IMR-90 (cell line): ENCODE data around the gene ATP11A. TPM values are rescaled to one million over a fixed set of nuclear protein-coding genes. Genes with fewer than 3 reads are reported as not detected.

Experiments used
- ATAC-seq: fragments of 200-7000 bp; cut with Tn5 transposase; 2 replicates; pipeline ENCODE4 v1.9.1; 2020; ENCODE audit warnings: low read depth, mild to moderate bottlenecking, moderate library complexity
- BruUV-seq: library from RNA; stranded (reverse); fragments of 400-500 nt; replicated peaks from 2 replicates; lab custom pipeline; 2021; lab: Mats Ljungman, UMichigan
- CTCF ChIA-PET: fragments of 300-600 bp; formaldehyde crosslinking; extraction: SDS; loops from one replicate; lab custom pipeline; 2021; ENCODE audit warnings: antibody characterized with exemption; lab: Yijun Ruan, JAX
- POLR2A ChIA-PET: fragments of 300-600 bp; sonication (Branson Sonifier 250); formaldehyde crosslinking; loops from one replicate; lab custom pipeline; 2022; ENCODE audit warnings: antibody characterized with exemption; ENCODE audit not compliant: unreplicated experiment; lab: Charles Lee
- DNase-seq: peaks from one replicate; pipeline ENCODE4 v3.0.0; 2013
- H2AFZ ChIP-seq: replicated peaks from 2 replicates; pipeline ENCODE3; 2013; ENCODE audit warnings: low read length, mild to moderate bottlenecking; ENCODE audit not compliant: poor library complexity
- H2AK5ac ChIP-seq: 2 replicates; pipeline ENCODE4 v1.6.1; 2013; ENCODE audit warnings: low read depth, low read length, inconsistent platforms
- H2AK9ac ChIP-seq: replicated peaks from 2 replicates; pipeline ENCODE3; 2013; ENCODE audit warnings: mild to moderate bottlenecking, low read depth, low read length, moderate library complexity; ENCODE audit not compliant: poor library complexity
- H2BK120ac ChIP-seq: 2 replicates; pipeline ENCODE4 v1.6.1; 2013; ENCODE audit warnings: low read depth, low read length, inconsistent platforms
- H2BK15ac ChIP-seq: 3 replicates; pipeline ENCODE4 v1.6.1; 2013; ENCODE audit warnings: low read depth, low read length, inconsistent platforms
- H2BK20ac ChIP-seq: 2 replicates; pipeline ENCODE4 v1.6.1; 2013; ENCODE audit warnings: low read depth, mild to moderate bottlenecking, inconsistent platforms, low read length, moderate library complexity
- H2BK5ac ChIP-seq: 2 replicates; pipeline ENCODE4 v1.6.1; 2013; ENCODE audit warnings: mild to moderate bottlenecking, low read depth, low read length, inconsistent platforms; ENCODE audit not compliant: poor library complexity, severe bottlenecking
- H3K14ac ChIP-seq: replicated peaks from 2 replicates; pipeline ENCODE4 v1.6.1; 2013; ENCODE audit warnings: low read depth, low read length, inconsistent platforms
- H3K18ac ChIP-seq: 2 replicates; pipeline ENCODE4 v1.6.1; 2013; ENCODE audit warnings: low read depth, low read length, control low read depth
- H3K23ac ChIP-seq: 2 replicates; pipeline ENCODE4 v1.6.1; 2013; ENCODE audit warnings: low read depth, low read length, inconsistent platforms
- H3K27ac ChIP-seq: 2 replicates; pipeline ENCODE4 v1.5.1; 2013; ENCODE audit warnings: mild to moderate bottlenecking, control low read depth, low read length; ENCODE audit not compliant: insufficient read depth
- H3K27me3 ChIP-seq: 2 replicates; pipeline ENCODE4 v1.6.1; 2013; ENCODE audit warnings: low read length; ENCODE audit not compliant: control insufficient read depth, insufficient read depth
- H3K36me3 ChIP-seq: 2 replicates; pipeline ENCODE4 v1.6.1; 2013; ENCODE audit warnings: low read length, mixed read lengths; ENCODE audit not compliant: control insufficient read depth, insufficient read depth
- H3K4ac ChIP-seq: 2 replicates; pipeline ENCODE4 v1.6.1; 2013; ENCODE audit warnings: low read depth, low read length, inconsistent platforms
- H3K4me1 ChIP-seq: 2 replicates; pipeline ENCODE4 v1.6.1; 2013; ENCODE audit warnings: low read length, mixed read lengths; ENCODE audit not compliant: control insufficient read depth, insufficient read depth
- H3K4me2 ChIP-seq: 2 replicates; pipeline ENCODE4 v1.6.1; 2013; ENCODE audit warnings: low read depth, mild to moderate bottlenecking, control low read depth, low read length, moderate library complexity
- H3K4me3 ChIP-seq: 2 replicates; pipeline ENCODE4 v1.5.1; 2013; ENCODE audit warnings: low read depth, mild to moderate bottlenecking, control low read depth, low read length, moderate library complexity; ENCODE audit not compliant: insufficient read depth
- H3K56ac ChIP-seq: 2 replicates; pipeline ENCODE4 v1.6.1; 2013; ENCODE audit warnings: low read length, inconsistent platforms; ENCODE audit not compliant: insufficient read depth; ENCODE audit errors: extremely low read depth
- H3K79me1 ChIP-seq, 2 experiments: 2 replicates each; pipeline ENCODE4 v1.6.1; 2013; ENCODE audit warnings: low read length in 2 of 2, inconsistent platforms in 1 of 2, low read depth in 1 of 2
- H3K9ac ChIP-seq: 2 replicates; pipeline ENCODE4 v1.6.1; 2013; ENCODE audit warnings: low read depth, low read length, control low read depth
- H3K9me1 ChIP-seq: 2 replicates; pipeline ENCODE4 v1.6.1; 2013; ENCODE audit warnings: low read length, inconsistent platforms; ENCODE audit not compliant: insufficient read depth
- H3K9me3 ChIP-seq: 2 replicates; pipeline ENCODE4 v1.6.1; 2013; ENCODE audit warnings: low read length; ENCODE audit not compliant: control insufficient read depth, insufficient read depth
- H4K20me1 ChIP-seq: 2 replicates; pipeline ENCODE4 v1.6.1; 2013; ENCODE audit warnings: low read length, inconsistent platforms; ENCODE audit not compliant: insufficient read depth
- H4K5ac ChIP-seq: 2 replicates; pipeline ENCODE4 v1.6.1; 2013; ENCODE audit warnings: mild to moderate bottlenecking, low read depth, low read length, control low read depth
- H4K8ac ChIP-seq, 2 experiments: 2 replicates each; pipeline ENCODE4 v1.6.1; 2013; ENCODE audit warnings: low read depth in 2 of 2, low read length in 2 of 2, control low read depth in 1 of 2, inconsistent platforms in 1 of 2
- H4K91ac ChIP-seq: 2 replicates; pipeline ENCODE4 v1.6.1; 2013; ENCODE audit warnings: low read depth, low read length, inconsistent platforms; ENCODE audit not compliant: insufficient read depth
- CEBPB ChIP-seq: IDR thresholded peaks from 2 replicates; pipeline ENCODE4 v1.6.1; 2012; ENCODE audit warnings: low read depth, low read length, improper control_type of control experiment
- WGBS, 2 experiments: methylation state at CpG; one replicate each; pipeline versions ENCODE4 v1.1.5 to v1.1.7; 2013; ENCODE audit warnings: missing lambda C conversion rate in 2 of 2; ENCODE audit not compliant: insufficient read length in 1 of 2; ENCODE audit errors: extremely low coverage in 2 of 2; 5-methylcytosine and 5-hydroxymethylcytosine counted together
- dilution Hi-C: fragments of 300-500 bp; cut with HindIII; formaldehyde crosslinking; loops from one replicate; pipeline ENCODE4 v1.14.3; 2018; ENCODE audit warnings: low sequenced_read_pairs; ENCODE audit not compliant: unreplicated experiment
- in situ Hi-C: fragments of 300-500 bp; cut with MboI; formaldehyde crosslinking; loops from 3 replicates; pipeline ENCODE4 v1.14.3; 2019; ENCODE audit warnings: low sequenced_read_pairs, inconsistent platforms, mixed read lengths
- intact Hi-C: fragments of 100-400 bp; cut with micrococcal nuclease; formaldehyde crosslinking; loops from 2 replicates; pipeline ENCODE4 v1.10.0; 2022
- polyA plus RNA-seq, 3 experiments: library from polyadenylated mRNA; depleted of rRNA; stranded (reverse); fragments of >200 nt; gene quantifications; 2 replicates each; pipeline ENCODE4 v1.2.3, GENCODE V29; 2012; ENCODE audit warnings: low replicate concordance in 1 of 3
- total RNA-seq: library from RNA; depleted of rRNA; stranded (reverse); fragments of >200 nt; gene quantifications from 2 replicates; pipeline ENCODE4 v1.2.3, GENCODE V29; 2012

The ATP11A gene
- total and polyA plus RNA-seq, 2 of the 4 experiments (the other 2 are of a cell fraction) = 8.4 to 12.0 TPM

DNA sequence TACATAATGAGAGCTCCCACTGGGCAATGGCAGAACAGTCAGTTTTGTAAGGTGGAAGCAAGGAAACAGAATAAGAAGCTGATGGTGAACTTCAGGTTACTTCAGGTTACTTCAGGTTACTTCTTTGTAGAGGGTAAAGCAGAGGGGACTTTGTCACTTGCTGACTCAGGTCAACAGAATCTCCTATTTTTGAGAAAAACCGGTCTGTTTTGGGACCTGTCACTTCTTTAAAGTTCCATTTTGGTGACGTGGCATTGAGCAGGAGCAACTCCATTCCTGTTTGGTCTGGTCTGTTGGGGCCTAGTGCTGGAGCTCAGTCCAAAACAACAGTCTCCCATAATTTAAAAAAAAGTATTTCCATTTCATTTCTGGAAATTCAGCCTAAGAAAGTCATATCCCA, 29.7 kb downstream of the ATP11A start:
- no peak overlapping the region for H3K4ac ChIP-seq
- H3K14ac ChIP-seq = no peak overlapping the region
- H4K91ac ChIP-seq = no peak overlapping the region
- intact Hi-C loops (no loop called here), in situ Hi-C loops (no loop called here), dilution Hi-C loops (no loop called here)
- no peak overlapping the region for H2BK5ac ChIP-seq
- H2AFZ ChIP-seq = no peak overlapping the region
- H3K79me1 ChIP-seq = peaks cover 17 to 30% of the 10 kb centered on the region in 2 experiments
- H3K27ac ChIP-seq = no peak overlapping the region
- no peak overlapping the region for H3K56ac ChIP-seq
- H3K9me1 ChIP-seq = peaks cover 7% of the 10 kb centered on the region; the same call in 1 of the 2 replicates
- no CpG with 5 or more reads among the region's 2 CpGs for WGBS, 2 experiments
- peaks cover 3% of the 10 kb centered on the region; the same call in 1 of the 2 replicates for H4K20me1 ChIP-seq
- H2BK20ac ChIP-seq = no peak overlapping the region
- H3K4me3 ChIP-seq = no peak overlapping the region
- no peak overlapping the region for H3K4me2 ChIP-seq
- H3K23ac ChIP-seq = no peak overlapping the region
- H2AK5ac ChIP-seq = no peak overlapping the region
- H4K8ac ChIP-seq = no peak overlapping the region
- no peaks in the 10 kb centered on the region for H3K36me3 ChIP-seq
- no peak for TF ChIP-seq CEBPB
- H3K4me1 ChIP-seq = peaks cover 13% of the 10 kb centered on the region
- H4K5ac ChIP-seq = no peak overlapping the region
- no peaks in the 10 kb centered on the region for H3K27me3 ChIP-seq
- ATAC-seq = no peak
- no peak overlapping the region for H2AK9ac ChIP-seq
- ChIA-PET POLR2A (no interaction called here), CTCF (no interaction called here)
- no peak overlapping the region for H3K18ac ChIP-seq
- H2BK15ac ChIP-seq = no peak overlapping the region
- DNase-seq = no peak
- no peak overlapping the region for H3K9ac ChIP-seq
- BruUV-seq = no TSS peak
- H2BK120ac ChIP-seq = no peak overlapping the region
- peaks cover 5% of the 10 kb centered on the region for H3K9me3 ChIP-seq
